NCI-H1436 (cell line): ENCODE results near the gene BRSK2.
"Not testable (repeated sequence)": the region's sequence is repeated elsewhere in the genome, so short reads cannot be mapped to it uniquely, and the experiment has no call there.

ENCODE experiments used
- DNase-seq: peaks from one replicate; lab custom pipeline; 2025; lab: John Stamatoyannopoulos, UW

BRSK2 gene

GRCh38 chr11:1389932-1390568, at the start of gene BRSK2:
Gene BRSK2 (plus strand): TSS chr11:1389934. CDS start chr11:1390285, 351 bp downstream.
- DNase-seq = no peak

GRCh38 chr11:1340111-1340510, 49.6 kb upstream of the BRSK2 start:
- DNase-seq = no peak

GRCh38 chr11:1341226-1341625, 48.5 kb upstream of the BRSK2 start:
- DNase-seq = not testable (repeated sequence)

GRCh38 chr11:1341928-1342524, 47.7 kb upstream of the BRSK2 start:
- no peak for DNase-seq

- no peak for DNase-seq
Measured at GRCh38 chr11:1342946-1343345, 46.8 kb upstream of the BRSK2 start.

GRCh38 chr11:1343391-1344055, 46.2 kb upstream of the BRSK2 start:
- DNase-seq = no peak

GRCh38 chr11:1344056-1344635, 45.6 kb upstream of the BRSK2 start:
- DNase-seq = no peak

- no peak for DNase-seq
Measured at GRCh38 chr11:1345737-1346513, 43.8 kb upstream of the BRSK2 start.

GRCh38 chr11:1346669-1347390, 42.9 kb upstream of the BRSK2 start:
- no peak for DNase-seq

GRCh38 chr11:1347411-1347999, 42.2 kb upstream of the BRSK2 start:
- DNase-seq = not testable (repeated sequence)

GRCh38 chr11:1348146-1348795, 41.5 kb upstream of the BRSK2 start:
- DNase-seq = no peak

GRCh38 chr11:1348796-1349326, 40.9 kb upstream of the BRSK2 start:
- DNase-seq = no peak

- DNase-seq = no peak
Measured at GRCh38 chr11:1349327-1350041, 40.2 kb upstream of the BRSK2 start.

GRCh38 chr11:1350086-1350725, 39.5 kb upstream of the BRSK2 start:
- DNase-seq = no peak

- no peak for DNase-seq
Measured at GRCh38 chr11:1351278-1351937, 38.3 kb upstream of the BRSK2 start.

GRCh38 chr11:1352696-1353382, 36.9 kb upstream of the BRSK2 start:
- no peak for DNase-seq

- DNase-seq = no peak
Measured at GRCh38 chr11:1353383-1354124, 36.2 kb upstream of the BRSK2 start.
